HepG2 (cell line): ENCODE results near the gene AGTRAP. TPM values are rescaled to one million over a fixed set of nuclear protein-coding genes. Genes with fewer than 3 reads are reported as not detected.

Source experiments
- ATAC-seq: fragments of 200-7000 bp; cut with Tn5 transposase; 3 replicates; pipeline ENCODE4 v1.9.1; 2020; ENCODE audit warnings: mild to moderate bottlenecking, moderate library complexity
- BruUV-seq: library from RNA; stranded (reverse); fragments of 400-500 nt; replicated peaks from 2 replicates; lab custom pipeline; 2021; lab: Mats Ljungman, UMichigan
- CTCF ChIA-PET: fragments of 300-600 bp; formaldehyde crosslinking; extraction: SDS; loops from one replicate; lab custom pipeline; 2021; ENCODE audit warnings: low total read pairs, inconsistent platforms, low intra/inter-chr PET ratio; lab: Yijun Ruan, JAX
- POLR2A ChIA-PET: fragments of 350-600 bp; sonication (Branson Sonifier 250); formaldehyde crosslinking; loops from one replicate; lab custom pipeline; 2020; ENCODE audit warnings: antibody characterized with exemption, inconsistent platforms; lab: Yijun Ruan, JAX
- DNase-seq: peaks from one replicate; pipeline ENCODE4 v3.0.0-alpha.2; 2015; ENCODE audit warnings: low spot score
- FAIRE-seq: peaks from 3 replicates; lab custom pipeline; 2011; peaks lifted over from hg19 to GRCh38; lab: Jason Lieb, UNC
- H2AFZ ChIP-seq: one replicate; pipeline ENCODE4 v1.6.1; 2011; ENCODE audit warnings: low read length, inconsistent platforms
- H3K27ac ChIP-seq: fragments of 300-600 bp; 3 replicates; pipeline ENCODE4 v1.8.0; 2011; ENCODE audit warnings: mixed run types, mild to moderate bottlenecking, mixed read lengths, low read length, inconsistent platforms; ENCODE audit not compliant: insufficient read depth; ENCODE audit errors: extremely low read length
- H3K27me3 ChIP-seq, 2 experiments: fragments of 200-600 bp in 1 of 2; 2 replicates in 1 of 2; 3 replicates in 1 of 2; pipeline versions ENCODE4 v1.6.0 to v1.8.0; 2011; ENCODE audit warnings: low read length in 2 of 2, mild to moderate bottlenecking in 2 of 2, moderate library complexity in 2 of 2, inconsistent platforms in 1 of 2; ENCODE audit not compliant: insufficient read depth in 2 of 2, control insufficient read depth in 1 of 2
- H3K36me3 ChIP-seq, 2 experiments: fragments of 200-600 bp in 1 of 2; replicated peaks in 1 of 2; 2 replicates in 1 of 2; 3 replicates in 1 of 2; pipeline versions ENCODE4 v1.5.1 to v1.8.0; 2011; ENCODE audit warnings: low read length in 2 of 2, inconsistent platforms in 1 of 2; ENCODE audit not compliant: insufficient read depth in 2 of 2, control insufficient read depth in 1 of 2
- H3K4me1 ChIP-seq: 2 replicates; pipeline ENCODE4 v1.5.1; 2012; ENCODE audit warnings: low read length, inconsistent platforms; ENCODE audit not compliant: insufficient read depth
- H3K4me2 ChIP-seq: 2 replicates; pipeline ENCODE4 v1.6.0; 2011; ENCODE audit warnings: low read depth, low read length, inconsistent platforms
- H3K4me3 ChIP-seq, 3 experiments: fragments of 200-600 bp in 1 of 3; sonication (generic), shearing (Covaris generic) in 1 of 3; replicated peaks in 1 of 3; 2 replicates each; pipeline ENCODE4 v1.5.1; 2011 to 2016; ENCODE audit warnings: low read length in 3 of 3, inconsistent platforms in 2 of 3, low read depth in 2 of 3, mild to moderate bottlenecking in 2 of 3, control low read depth in 1 of 3, mixed read lengths in 1 of 3; ENCODE audit not compliant: insufficient read depth in 1 of 3
- H3K79me2 ChIP-seq: one replicate; pipeline ENCODE4 v1.6.1; 2011; ENCODE audit warnings: low read length, inconsistent platforms; ENCODE audit not compliant: insufficient read depth
- H3K9ac ChIP-seq: 2 replicates; pipeline ENCODE4 v1.6.0; 2011; ENCODE audit warnings: mild to moderate bottlenecking, low read depth, low read length, inconsistent platforms; ENCODE audit not compliant: insufficient read depth
- H3K9me3 ChIP-seq: 2 replicates; pipeline ENCODE4 v1.5.1; 2012; ENCODE audit warnings: mild to moderate bottlenecking, low read length
- H4K20me1 ChIP-seq: 2 replicates; pipeline ENCODE4 v1.6.0; 2011; ENCODE audit warnings: inconsistent platforms, mild to moderate bottlenecking, low read length, moderate library complexity; ENCODE audit not compliant: insufficient read depth
- BORCS8-MEF2B ChIP-seq: sonication (generic); formaldehyde crosslinking; IDR thresholded peaks from 2 replicates; pipeline ENCODE4 v1.8.0; 2022; ENCODE audit warnings: mild to moderate bottlenecking, missing genetic modification reagents
- JARID2 ChIP-seq: sonication (generic); formaldehyde crosslinking; IDR thresholded peaks from 2 replicates; pipeline ENCODE4 v1.8.1; 2023; ENCODE audit warnings: missing genetic modification reagents, inconsistent platforms; ENCODE audit not compliant: insufficient replicate concordance
- LBX2 ChIP-seq: sonication (generic); formaldehyde crosslinking; IDR thresholded peaks from 2 replicates; pipeline ENCODE4 v1.5.0; 2020; ENCODE audit warnings: missing genetic modification reagents, mild to moderate bottlenecking, borderline replicate concordance
- PBX2 ChIP-seq: IDR thresholded peaks from 2 replicates; pipeline ENCODE4 v1.6.1; 2016; ENCODE audit warnings: control low read depth
- ZNF224 ChIP-seq: sonication (generic); formaldehyde crosslinking; IDR thresholded peaks from 2 replicates; pipeline ENCODE4 v1.5.0; 2020; ENCODE audit warnings: mild to moderate bottlenecking, missing genetic modification reagents
- ZNF407 ChIP-seq: sonication (generic); formaldehyde crosslinking; IDR thresholded peaks from one replicate; pipeline ENCODE4 v1.5.1; 2020; ENCODE audit warnings: mild to moderate bottlenecking, missing genetic modification reagents; ENCODE audit errors: not compliant biosample characterization
- ZNF558 ChIP-seq: sonication (generic); formaldehyde crosslinking; IDR thresholded peaks from 2 replicates; pipeline ENCODE4 v1.9.0; 2022; ENCODE audit warnings: mild to moderate bottlenecking, missing genetic modification reagents, borderline replicate concordance
- WGBS: methylation state at CpG from one replicate; pipeline ENCODE4 v1.1.6; 2017; ENCODE audit warnings: low lambda C conversion rate; 5-methylcytosine and 5-hydroxymethylcytosine counted together
- in situ Hi-C: cut with HindIII; loops from 2 replicates; pipeline ENCODE4 v1.10.0; 2017; ENCODE audit warnings: low pct_unique_long_range_greater_than_20kb; ENCODE audit not compliant: extremely low pct_ligation_motif_present
- intact Hi-C: fragments of 100-400 bp; cut with micrococcal nuclease; formaldehyde crosslinking; loops from one replicate; pipeline ENCODE4 v1.10.0; 2022; ENCODE audit not compliant: unreplicated experiment
- polyA plus RNA-seq, 8 experiments: library from polyadenylated mRNA; depleted of rRNA in 3 of 8; stranded (reverse) in 7 of 8; unstranded in 1 of 8; fragments of >200 nt; fragmentation: Illumina TruSeq in 4 of 8; extraction: Trizol in 4 of 8; gene quantifications; 2 replicates each; pipeline versions ENCODE4 v1.2.1 to v1.2.3, GENCODE V29; 2011 to 2016; ENCODE audit warnings: low read depth in 4 of 8, missing spikeins in 1 of 8, mixed read lengths in 1 of 8; ENCODE audit not compliant: insufficient read depth in 1 of 8
- total RNA-seq, 5 experiments: library from RNA; depleted of rRNA; stranded (reverse); fragments of >200 nt; fragmentation: Illumina TruSeq; extraction: Trizol; gene quantifications; 2 replicates each; pipeline ENCODE4 v1.2.3, GENCODE V29; 2016; ENCODE audit warnings: low read depth in 1 of 5

AGTRAP gene
- total and polyA plus RNA-seq, 2 of the 13 experiments (the other 11 are each of a cell fraction or from before 2014, with no cell fraction given) = 28.3 to 32.0 TPM

- TF ChIP-seq ZNF407 (CRISPR knock-in tag) (no peak), ZNF558 (CRISPR knock-in tag) (no peak), ZNF224 (CRISPR knock-in tag) (no peak)
Observed at GRCh38 chr1:11720525-11720924, 15.4 kb upstream of the AGTRAP start (continued).

- H3K4me2 ChIP-seq = no peak overlapping the region
- intact Hi-C loops (no loop called here), in situ Hi-C loops (no loop called here)
- H3K36me3 ChIP-seq = no peaks in the 10 kb centered on the region
- CTCF ChIA-PET = no interaction called here
- no peaks in the 10 kb centered on the region for H3K79me2 ChIP-seq
- H4K20me1 ChIP-seq = no peaks in the 10 kb centered on the region
- WGBS = 5% methylated on average over 4 of the region's 4 CpGs
- ATAC-seq = no peak
- H2AFZ ChIP-seq = no peak overlapping the region
- peaks cover 8 to 39% of the 10 kb centered on the region in 2 experiments; a peak in 3 of 5 replicates for H3K27me3 ChIP-seq
- no peak overlapping the region for H3K4me3 ChIP-seq
- POLR2A ChIA-PET = no interaction called here
- no peak for DNase-seq
- H3K9me3 ChIP-seq = no peaks in the 10 kb centered on the region
- FAIRE-seq = no peak
- no peak overlapping the region for H3K27ac ChIP-seq
- H3K4me1 ChIP-seq = peaks cover 11% of the 10 kb centered on the region
- no TSS peak for BruUV-seq
- H3K9ac ChIP-seq = no peak overlapping the region
- no peak for TF ChIP-seq JARID2 (CRISPR knock-in tag)
- no peak for TF ChIP-seq BORCS8-MEF2B (CRISPR knock-in tag)
- no peak for TF ChIP-seq PBX2
- no peak for TF ChIP-seq LBX2
Observed at GRCh38 chr1:11721311-11721710, 14.6 kb upstream of the AGTRAP start.
